Peyer's patch (tissue), 4 donors: ENCODE data around the gene SSH2. TPM values are rescaled to one million over a fixed set of nuclear protein-coding genes. Genes with fewer than 3 reads are reported as not detected.

Source experiments
- DNase-seq, 3 donors: peaks; one replicate each; pipeline ENCODE4 v3.0.0-alpha.2; 2017 to 2019
- H3K27ac ChIP-seq, 4 donors: fragments of 200-600 bp; sonication (generic); one replicate each; pipeline ENCODE4 v1.5.1; 2016 to 2019
- H3K27me3 ChIP-seq, 2 donors: fragments of 200-600 bp; sonication (generic); one replicate each; pipeline ENCODE4 v1.5.1; 2019
- H3K36me3 ChIP-seq, 3 donors: fragments of 200-600 bp; sonication (generic); one replicate each; pipeline ENCODE4 v1.5.1; 2016 to 2019
- H3K4me1 ChIP-seq, 4 donors: fragments of 200-600 bp; sonication (generic); one replicate each; pipeline ENCODE4 v1.5.1; 2016 to 2019
- H3K4me3 ChIP-seq, 4 donors: fragments of 200-600 bp; sonication (generic); 1 replicate in 3 of 4; 2 replicates in 1 of 4; pipeline ENCODE4 v1.5.1; 2016 to 2019; ENCODE audit warnings: mild to moderate bottlenecking in 1 of 4
- H3K9me3 ChIP-seq, 4 donors: fragments of 200-600 bp; sonication (generic); one replicate each; pipeline ENCODE4 v1.5.1; 2016 to 2019; ENCODE audit warnings: mild to moderate bottlenecking in 1 of 4
- POLR2A ChIP-seq, 2 donors: fragments of 450-650 bp; IDR thresholded peaks; one replicate each; pipeline ENCODE4 v1.5.1; 2017; ENCODE audit warnings: antibody characterized with exemption in 2 of 2, mild to moderate bottlenecking in 2 of 2, moderate library complexity in 2 of 2
- total RNA-seq, 4 donors: library from RNA; depleted of rRNA; stranded (reverse); fragments of >200 nt; gene quantifications; one replicate each; pipeline ENCODE4 v1.1.0, GENCODE V29; 2016
- TF ChIP-seq, protein P1 (sequence below), 6 experiments: fragments of 450-650 bp in 4 of 6; fragments of 200-600 bp in 2 of 6; sonication (generic) in 1 of 6; IDR thresholded peaks; one replicate each; pipeline ENCODE4 v1.5.1; 2017 to 2019; ENCODE audit warnings: antibody characterized with exemption in 6 of 6, mild to moderate bottlenecking in 3 of 6, moderate library complexity in 1 of 6

Gene SSH2
- total RNA-seq, 4 donors from 2014 or later = 45.4 to 139 (median 58.2) TPM

DNA sequence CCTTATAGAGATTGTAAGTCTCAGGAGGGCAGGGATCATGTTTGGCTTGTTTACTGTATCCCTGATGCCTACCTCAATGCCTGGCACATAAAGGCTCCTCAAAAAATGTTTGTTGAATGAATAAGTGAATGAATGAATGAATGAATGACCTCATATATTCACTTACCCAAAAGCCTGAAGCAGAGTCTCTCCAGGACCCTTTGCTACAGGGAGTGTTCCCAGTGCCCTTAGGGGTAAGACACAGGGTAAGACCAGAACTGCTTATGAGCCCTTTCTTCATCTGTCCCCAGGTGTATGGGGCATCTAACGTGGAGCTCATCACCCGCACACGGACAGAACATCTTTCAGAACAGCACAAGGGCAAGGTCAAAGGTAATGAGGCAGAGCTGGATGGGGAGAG, 319.6 kb downstream of the SSH2 start:
- no peak overlapping the region for H3K27ac ChIP-seq
- H3K9me3 ChIP-seq = peaks cover 0 to 4% (median 0%) of the 10 kb centered on the region in 4 donors
- no peak for DNase-seq
- no peaks in the 10 kb centered on the region for H3K27me3 ChIP-seq
- peaks cover 5 to 24% (median 18%) of the 10 kb centered on the region in 4 donors for H3K4me1 ChIP-seq
- H3K4me3 ChIP-seq = no peak overlapping the region
- no peak for TF ChIP-seq POLR2A (IDR thresholded peaks at IDR 0.05)
- TF ChIP-seq, protein P1, sequence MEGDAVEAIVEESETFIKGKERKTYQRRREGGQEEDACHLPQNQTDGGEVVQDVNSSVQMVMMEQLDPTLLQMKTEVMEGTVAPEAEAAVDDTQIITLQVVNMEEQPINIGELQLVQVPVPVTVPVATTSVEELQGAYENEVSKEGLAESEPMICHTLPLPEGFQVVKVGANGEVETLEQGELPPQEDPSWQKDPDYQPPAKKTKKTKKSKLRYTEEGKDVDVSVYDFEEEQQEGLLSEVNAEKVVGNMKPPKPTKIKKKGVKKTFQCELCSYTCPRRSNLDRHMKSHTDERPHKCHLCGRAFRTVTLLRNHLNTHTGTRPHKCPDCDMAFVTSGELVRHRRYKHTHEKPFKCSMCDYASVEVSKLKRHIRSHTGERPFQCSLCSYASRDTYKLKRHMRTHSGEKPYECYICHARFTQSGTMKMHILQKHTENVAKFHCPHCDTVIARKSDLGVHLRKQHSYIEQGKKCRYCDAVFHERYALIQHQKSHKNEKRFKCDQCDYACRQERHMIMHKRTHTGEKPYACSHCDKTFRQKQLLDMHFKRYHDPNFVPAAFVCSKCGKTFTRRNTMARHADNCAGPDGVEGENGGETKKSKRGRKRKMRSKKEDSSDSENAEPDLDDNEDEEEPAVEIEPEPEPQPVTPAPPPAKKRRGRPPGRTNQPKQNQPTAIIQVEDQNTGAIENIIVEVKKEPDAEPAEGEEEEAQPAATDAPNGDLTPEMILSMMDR (IDR thresholded peaks at IDR 0.05) = no peak
- no peaks in the 10 kb centered on the region for H3K36me3 ChIP-seq

DNA sequence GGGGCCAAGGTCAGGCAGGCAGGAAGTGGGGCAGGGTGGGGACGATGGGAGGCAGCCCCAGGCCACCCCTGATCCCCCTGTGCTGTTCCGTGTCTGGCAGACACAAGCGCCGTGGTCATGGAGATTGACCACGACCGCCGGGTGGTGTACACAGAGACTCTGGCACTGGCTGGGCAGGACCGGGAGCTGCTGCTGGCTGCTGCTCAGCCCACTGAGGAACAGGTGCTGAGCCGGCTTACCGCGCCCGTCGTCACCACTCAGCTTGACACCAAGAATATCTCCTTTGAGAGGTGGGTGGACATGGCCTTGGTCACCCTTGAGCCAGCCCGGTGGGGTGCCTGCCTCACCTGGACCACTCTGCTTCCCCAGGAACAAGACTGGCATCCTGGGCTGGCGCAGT, 321.0 kb downstream of the SSH2 start:
- no peak for DNase-seq
- TF ChIP-seq POLR2A (IDR thresholded peaks at IDR 0.05) = no peak
- TF ChIP-seq, protein P1 (IDR thresholded peaks at IDR 0.05) = no peak
- peaks cover 0 to 4% (median 0%) of the 10 kb centered on the region in 4 donors for H3K9me3 ChIP-seq
- H3K36me3 ChIP-seq = no peaks in the 10 kb centered on the region
- H3K4me3 ChIP-seq = no peak overlapping the region
- H3K27me3 ChIP-seq = no peaks in the 10 kb centered on the region
- no peak overlapping the region for H3K27ac ChIP-seq
- H3K4me1 ChIP-seq = peaks cover 5 to 13% (median 7%) of the 10 kb centered on the region in 4 donors

DNA sequence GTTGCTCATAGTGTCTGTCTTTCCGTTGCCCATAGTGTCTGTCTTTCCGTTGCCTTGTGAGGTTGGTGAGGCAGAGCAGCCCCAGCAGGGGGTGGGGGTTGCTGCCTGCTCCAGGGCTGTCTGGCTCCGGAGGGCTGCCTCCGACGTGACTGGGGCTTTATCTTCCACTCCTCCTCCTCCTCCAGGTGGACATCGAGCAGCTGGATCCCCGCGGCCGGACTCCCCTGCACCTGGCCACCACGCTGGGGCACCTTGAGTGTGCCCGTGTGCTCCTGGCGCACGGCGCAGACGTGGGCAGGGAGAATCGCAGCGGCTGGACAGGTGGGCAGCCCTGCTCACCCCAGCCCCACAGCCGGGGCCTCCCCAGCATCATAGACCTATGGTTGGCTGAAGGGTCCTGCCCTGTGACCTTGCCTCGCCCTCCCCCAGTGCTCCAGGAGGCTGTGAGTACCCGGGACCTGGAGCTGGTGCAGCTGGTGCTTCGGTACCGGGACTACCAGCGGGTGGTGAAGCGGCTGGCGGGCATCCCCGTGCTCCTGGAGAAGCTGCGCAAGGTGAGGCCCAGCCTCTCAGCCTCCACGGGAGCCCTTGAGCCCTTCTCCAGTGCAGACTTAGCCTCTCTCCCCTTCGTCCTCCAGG, 322.4 kb downstream of the SSH2 start:
- H3K4me3 ChIP-seq = no peak overlapping the region
- H3K27me3 ChIP-seq = no peaks in the 10 kb centered on the region
- no peaks in the 10 kb centered on the region for H3K4me1 ChIP-seq
- no peak for TF ChIP-seq POLR2A (IDR thresholded peaks at IDR 0.05)
- TF ChIP-seq, protein P1 (IDR thresholded peaks at IDR 0.05) = no peak
- H3K9me3 ChIP-seq = peaks cover 0 to 4% (median 0%) of the 10 kb centered on the region in 4 donors
- DNase-seq = no peak
- H3K27ac ChIP-seq = no peak overlapping the region
- H3K36me3 ChIP-seq = no peaks in the 10 kb centered on the region

DNA sequence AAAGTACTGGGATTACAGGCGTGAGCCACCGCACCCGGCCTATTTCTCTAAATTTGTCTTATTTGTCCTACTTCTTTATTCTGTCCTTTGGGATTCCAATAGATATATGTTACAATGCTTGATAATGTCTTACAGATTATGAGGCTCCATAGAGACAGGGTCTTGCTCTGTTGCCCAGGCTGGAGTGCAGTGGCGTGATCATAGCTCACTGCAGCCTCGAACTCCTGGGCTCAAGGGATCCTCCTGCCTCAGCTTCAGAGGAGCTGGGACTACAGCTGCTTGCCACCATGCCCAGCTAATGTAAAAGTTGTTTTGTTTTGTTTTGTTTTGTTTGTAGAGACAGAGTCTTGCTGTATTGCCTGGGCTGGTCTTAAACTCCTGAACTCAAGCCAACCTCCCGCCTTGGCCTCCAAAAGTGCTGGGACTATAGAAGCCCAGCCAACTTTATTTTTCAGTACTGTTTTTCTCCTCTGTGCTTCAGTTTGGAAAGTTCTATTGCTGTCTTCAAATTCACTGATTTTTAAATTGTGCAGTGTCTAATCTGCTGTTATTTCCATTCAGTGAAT, 326.8 kb downstream of the SSH2 start:
- no peaks in the 10 kb centered on the region for H3K9me3 ChIP-seq
- no peak for TF ChIP-seq POLR2A (IDR thresholded peaks at IDR 0.05)
- TF ChIP-seq, protein P1 (IDR thresholded peaks at IDR 0.05) = no peak
- H3K4me1 ChIP-seq = no peaks in the 10 kb centered on the region
- no peaks in the 10 kb centered on the region for H3K27me3 ChIP-seq
- DNase-seq = no peak
- H3K27ac ChIP-seq = no peak overlapping the region
- H3K36me3 ChIP-seq = no peaks in the 10 kb centered on the region
- no peak overlapping the region for H3K4me3 ChIP-seq

DNA sequence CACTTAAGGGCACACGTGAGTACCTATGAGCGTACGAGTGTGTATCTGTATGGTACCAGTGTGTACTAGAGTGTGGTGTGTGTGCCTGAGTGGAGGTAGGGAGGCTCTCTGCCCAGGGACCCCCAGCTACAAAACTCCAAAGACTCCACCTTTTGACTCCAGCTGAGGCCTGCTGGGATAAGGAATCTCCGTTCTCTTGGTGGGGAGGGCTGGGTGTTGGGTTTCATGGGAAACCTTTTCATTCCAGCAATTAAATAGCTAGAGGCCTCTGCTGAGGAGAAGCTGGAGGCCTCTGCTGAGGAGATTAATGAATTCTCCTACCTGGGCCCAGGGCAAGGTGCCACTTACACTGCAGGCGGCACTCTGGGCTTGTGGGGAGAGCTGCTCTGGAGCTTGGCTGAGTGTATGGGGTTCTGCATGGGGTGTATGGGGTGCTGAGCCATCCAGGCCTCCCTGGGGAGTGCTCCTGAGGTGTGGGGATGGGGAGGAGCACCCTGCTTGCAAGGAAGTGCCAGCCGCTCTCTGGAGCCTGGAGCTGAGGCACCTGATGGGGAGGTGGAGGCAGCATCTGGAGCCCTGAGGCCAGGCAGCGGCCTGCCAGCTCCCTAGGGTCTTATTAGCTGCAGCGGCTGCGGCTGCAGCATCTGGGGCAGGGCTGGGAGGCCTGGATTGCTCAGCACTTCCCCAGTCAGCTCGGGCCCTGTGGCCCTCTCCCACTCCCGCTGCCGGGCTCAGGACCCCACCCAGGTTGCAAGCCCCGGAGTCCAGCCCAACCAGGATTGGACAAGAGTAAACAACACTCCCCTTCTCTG, 332.5 kb downstream of the SSH2 start:
- no peak for DNase-seq
- Histone ChIP-seq H3K4me3 (no peak overlapping the region), H3K36me3 (no peaks in the 10 kb centered on the region), H3K27ac (no peak overlapping the region), H3K4me1 (peaks cover 0 to 13% (median 10%) of the 10 kb centered on the region in 4 donors), H3K27me3 (no peaks in the 10 kb centered on the region), H3K9me3 (no peaks in the 10 kb centered on the region)
- TF ChIP-seq POLR2A (IDR thresholded peaks at IDR 0.05) = no peak
- TF ChIP-seq, protein P1 (IDR thresholded peaks at IDR 0.05) = no peak
